HG02798 (cell line): ENCODE measurements around the gene GAS7.
A peak's percentile ranks its signal among the peaks of the same experiment; 100 is the strongest.

Experiments
- ATAC-seq: cut with Tn5 transposase; IDR thresholded peaks from one replicate; pipeline ENCODE4 v1.9.1; 2021; ENCODE audit warnings: mild to moderate bottlenecking; ENCODE audit not compliant: unreplicated experiment, poor library complexity

Gene GAS7

GRCh38 chr17:10201680-10202079 lies 3.3 kb upstream of the GAS7 start:
- ATAC-seq = no peak

GRCh38 chr17:10200645-10201044 lies 2.2 kb upstream of the GAS7 start:
- ATAC-seq = no peak

- no peak for ATAC-seq
These were observed 1.6 kb upstream of the GAS7 start for GRCh38 chr17:10200016-10200415.

GRCh38 chr17:10197721-10198508 lies 491 bp downstream of the GAS7 start:
- ATAC-seq = peak; percentile 28

GRCh38 chr17:10197362-10197720 lies 1.1 kb downstream of the GAS7 start:
- no peak for ATAC-seq

- no peak for ATAC-seq
These were observed 1.5 kb downstream of the GAS7 start for GRCh38 chr17:10196941-10197340.

- no peak for ATAC-seq
These were observed 2.0 kb downstream of the GAS7 start for GRCh38 chr17:10196384-10196895.

- ATAC-seq = no peak
These were observed 3.2 kb downstream of the GAS7 start for GRCh38 chr17:10195090-10195805.

- ATAC-seq = no peak
These were observed 4.8 kb downstream of the GAS7 start for GRCh38 chr17:10193632-10194031.

GRCh38 chr17:10192972-10193371 lies 5.4 kb downstream of the GAS7 start:
- ATAC-seq = no peak

GRCh38 chr17:10192461-10192860 lies 5.9 kb downstream of the GAS7 start:
- ATAC-seq = no peak

GRCh38 chr17:10187456-10187855 lies 10.9 kb downstream of the GAS7 start:
- no peak for ATAC-seq

GRCh38 chr17:10186771-10187410 lies 11.5 kb downstream of the GAS7 start:
- peak; percentile 48 for ATAC-seq

GRCh38 chr17:10183931-10184930 lies 14.2 kb downstream of the GAS7 start:
- ATAC-seq = no peak

- no peak for ATAC-seq
These were observed 15.6 kb downstream of the GAS7 start for GRCh38 chr17:10182785-10183184.

GRCh38 chr17:10178506-10178991 lies 19.9 kb downstream of the GAS7 start:
- ATAC-seq = no peak

GRCh38 chr17:10177913-10178505 lies 20.4 kb downstream of the GAS7 start:
- no peak for ATAC-seq

- no peak for ATAC-seq
These were observed 21.1 kb downstream of the GAS7 start for GRCh38 chr17:10177131-10177912.

- ATAC-seq = no peak
These were observed 24.5 kb downstream of the GAS7 start for GRCh38 chr17:10173913-10174312.
